GM21723 (cell line): ENCODE data around the gene MYT1.

Experiments used
- ATAC-seq: cut with Tn5 transposase; IDR thresholded peaks from one replicate; pipeline ENCODE4 v1.9.1; 2021; ENCODE audit warnings: mild to moderate bottlenecking, moderate library complexity; ENCODE audit not compliant: unreplicated experiment

The MYT1 gene

GRCh38 chr20:64153861-64154589, 10.2 kb upstream of the MYT1 start:
- ATAC-seq = no peak

GRCh38 chr20:64154590-64155257, 9.5 kb upstream of the MYT1 start:
- no peak for ATAC-seq

GRCh38 chr20:64155258-64156135, 8.8 kb upstream of the MYT1 start:
- ATAC-seq = no peak

- ATAC-seq = no peak
Measured at GRCh38 chr20:64156136-64156885, 7.9 kb upstream of the MYT1 start.

GRCh38 chr20:64156886-64157875, 7.1 kb upstream of the MYT1 start:
- ATAC-seq = no peak

- ATAC-seq = no peak
Measured at GRCh38 chr20:64157878-64158277, 6.4 kb upstream of the MYT1 start.

GRCh38 chr20:64158346-64159285, 5.6 kb upstream of the MYT1 start:
- ATAC-seq = no peak

GRCh38 chr20:64159286-64159680, 5.0 kb upstream of the MYT1 start:
- no peak for ATAC-seq

GRCh38 chr20:64159711-64160110, 4.5 kb upstream of the MYT1 start:
- ATAC-seq = no peak

GRCh38 chr20:64160118-64160517, 4.1 kb upstream of the MYT1 start:
- ATAC-seq = no peak

- ATAC-seq = no peak
Measured at GRCh38 chr20:64160526-64161355, 3.5 kb upstream of the MYT1 start.

- ATAC-seq = no peak
Measured at GRCh38 chr20:64161356-64162238, 2.7 kb upstream of the MYT1 start.

GRCh38 chr20:64162239-64162910, 1.9 kb upstream of the MYT1 start:
- ATAC-seq = no peak

- ATAC-seq = no peak
Measured at GRCh38 chr20:64163776-64164122, 503 bp upstream of the MYT1 start.

GRCh38 chr20:64165866-64166600, 1.8 kb downstream of the MYT1 start:
- no peak for ATAC-seq
